ENCODE measurements around the gene ARID4B.
A peak's percentile ranks its signal among the peaks of the same experiment; 100 is the strongest.

ARID4B gene

DNA sequence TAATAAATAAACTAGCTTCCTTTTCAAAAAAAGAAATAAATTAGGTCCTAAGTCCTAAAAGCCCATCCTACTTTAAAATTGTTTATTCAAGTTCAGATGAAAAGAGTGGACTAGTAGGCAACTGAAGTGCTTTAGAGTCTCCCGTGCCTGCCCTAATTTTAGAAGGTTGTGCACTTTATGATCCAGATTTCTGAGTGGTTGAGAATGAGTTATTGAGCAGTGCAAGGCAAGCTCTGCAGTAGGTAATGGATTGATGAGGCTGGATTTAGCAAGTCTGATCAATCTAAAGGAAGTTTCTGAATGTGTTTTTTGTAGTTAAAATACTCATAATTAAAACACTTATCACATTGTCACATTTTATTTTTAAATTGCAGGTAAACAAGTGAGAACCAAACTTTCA lies 13.4 kb upstream of the ARID4B start:
- TF ChIP-seq, protein P1, sequence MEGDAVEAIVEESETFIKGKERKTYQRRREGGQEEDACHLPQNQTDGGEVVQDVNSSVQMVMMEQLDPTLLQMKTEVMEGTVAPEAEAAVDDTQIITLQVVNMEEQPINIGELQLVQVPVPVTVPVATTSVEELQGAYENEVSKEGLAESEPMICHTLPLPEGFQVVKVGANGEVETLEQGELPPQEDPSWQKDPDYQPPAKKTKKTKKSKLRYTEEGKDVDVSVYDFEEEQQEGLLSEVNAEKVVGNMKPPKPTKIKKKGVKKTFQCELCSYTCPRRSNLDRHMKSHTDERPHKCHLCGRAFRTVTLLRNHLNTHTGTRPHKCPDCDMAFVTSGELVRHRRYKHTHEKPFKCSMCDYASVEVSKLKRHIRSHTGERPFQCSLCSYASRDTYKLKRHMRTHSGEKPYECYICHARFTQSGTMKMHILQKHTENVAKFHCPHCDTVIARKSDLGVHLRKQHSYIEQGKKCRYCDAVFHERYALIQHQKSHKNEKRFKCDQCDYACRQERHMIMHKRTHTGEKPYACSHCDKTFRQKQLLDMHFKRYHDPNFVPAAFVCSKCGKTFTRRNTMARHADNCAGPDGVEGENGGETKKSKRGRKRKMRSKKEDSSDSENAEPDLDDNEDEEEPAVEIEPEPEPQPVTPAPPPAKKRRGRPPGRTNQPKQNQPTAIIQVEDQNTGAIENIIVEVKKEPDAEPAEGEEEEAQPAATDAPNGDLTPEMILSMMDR (IDR thresholded peaks at IDR 0.05) = no peak
- H3K4me3 ChIP-seq = no peak overlapping the region
- DNase-seq (ENCODE audit: low spot score) = no peak
- H3K27ac ChIP-seq = no peak overlapping the region

DNA sequence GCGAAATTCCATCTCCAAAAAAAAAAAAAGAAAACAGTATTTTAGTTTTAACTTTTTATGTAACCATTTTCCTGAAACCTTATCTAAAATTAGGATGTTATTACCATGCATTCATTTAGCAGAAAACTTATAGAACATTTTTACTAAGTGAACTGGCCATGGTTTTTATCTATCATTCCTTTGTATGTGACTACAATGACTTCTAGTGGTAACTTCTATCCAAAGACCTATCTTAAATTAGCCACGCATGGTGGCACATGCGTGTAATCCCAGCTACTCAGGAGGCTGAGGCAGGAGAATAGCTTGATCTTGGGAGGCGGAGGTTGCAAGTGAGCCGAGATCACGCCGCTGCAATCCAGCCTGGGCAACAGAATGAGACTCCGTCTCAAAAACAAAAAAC lies 11.8 kb upstream of the ARID4B start:
- Histone ChIP-seq H3K27ac (no peak overlapping the region), H3K4me3 (no peak overlapping the region)
- TF ChIP-seq, protein P1 (IDR thresholded peaks at IDR 0.05) = no peak
- no peak for DNase-seq (ENCODE audit: low spot score)

DNA sequence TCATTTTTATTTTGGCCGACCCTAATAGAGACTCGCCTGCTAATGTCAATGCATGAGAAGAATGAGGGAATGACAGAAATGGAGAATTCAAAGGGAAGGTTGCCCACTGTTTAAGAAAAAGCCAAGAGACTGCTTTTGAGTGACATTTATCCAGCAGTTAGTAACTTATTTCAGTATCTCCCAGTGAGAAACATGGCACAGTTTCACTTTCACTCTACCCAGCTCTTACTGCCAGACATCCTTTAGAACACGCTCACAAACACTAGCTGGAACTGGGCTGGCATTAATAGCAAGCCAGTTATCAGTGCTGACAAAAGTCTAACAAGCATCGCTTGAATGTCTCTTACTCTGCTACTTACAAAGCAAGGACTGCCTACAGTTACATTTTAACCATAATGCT lies 8.9 kb upstream of the ARID4B start:
- no peak overlapping the region for H3K4me3 ChIP-seq
- no peak for DNase-seq (ENCODE audit: low spot score)
- TF ChIP-seq, protein P1 (IDR thresholded peaks at IDR 0.05) = no peak
- no peak overlapping the region for H3K27ac ChIP-seq

DNA sequence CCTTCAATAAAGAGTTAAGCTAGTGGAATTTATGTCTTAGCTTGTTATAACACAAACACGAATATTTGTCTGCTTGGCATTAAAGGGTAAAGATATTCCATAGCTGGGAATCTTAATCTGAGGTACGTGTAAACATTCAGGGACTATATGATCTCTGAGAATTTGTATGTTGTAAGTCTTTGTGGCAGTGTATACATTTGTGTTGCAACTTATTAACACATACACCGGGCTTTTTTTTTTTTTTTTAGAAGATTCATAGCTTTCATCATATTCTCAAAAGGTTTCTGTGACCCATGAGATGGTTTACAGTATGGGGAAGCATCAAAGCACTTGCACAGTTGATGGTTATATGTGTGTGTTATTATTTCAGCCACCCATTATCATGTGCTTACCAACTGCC lies 3.4 kb upstream of the ARID4B start:
- no peak overlapping the region for H3K4me3 ChIP-seq
- DNase-seq (ENCODE audit: low spot score) = no peak
- H3K27ac ChIP-seq = no peak overlapping the region
- TF ChIP-seq, protein P1 (IDR thresholded peaks at IDR 0.05) = no peak

DNA sequence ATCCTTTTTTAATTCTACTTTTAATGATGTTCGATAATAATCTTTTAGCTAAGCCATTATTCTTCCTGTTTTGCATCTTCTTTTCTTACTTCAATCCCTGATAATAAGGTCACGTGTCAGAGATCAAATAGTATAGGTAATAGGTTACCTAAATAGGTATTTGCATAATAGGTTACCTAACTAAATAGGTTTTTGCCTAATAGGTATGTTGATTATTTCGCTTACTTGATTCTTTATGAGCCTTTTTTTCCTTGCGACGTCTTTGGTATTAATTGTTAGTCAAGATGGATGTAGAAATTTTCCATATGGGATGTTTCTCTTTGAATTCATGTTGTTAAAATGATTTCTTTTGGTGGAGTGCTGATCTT lies 2.9 kb upstream of the ARID4B start:
- Histone ChIP-seq H3K27ac (no peak overlapping the region), H3K4me3 (no peak overlapping the region)
- no peak for DNase-seq (ENCODE audit: low spot score)
- TF ChIP-seq, protein P1 (IDR thresholded peaks at IDR 0.05) = no peak

DNA sequence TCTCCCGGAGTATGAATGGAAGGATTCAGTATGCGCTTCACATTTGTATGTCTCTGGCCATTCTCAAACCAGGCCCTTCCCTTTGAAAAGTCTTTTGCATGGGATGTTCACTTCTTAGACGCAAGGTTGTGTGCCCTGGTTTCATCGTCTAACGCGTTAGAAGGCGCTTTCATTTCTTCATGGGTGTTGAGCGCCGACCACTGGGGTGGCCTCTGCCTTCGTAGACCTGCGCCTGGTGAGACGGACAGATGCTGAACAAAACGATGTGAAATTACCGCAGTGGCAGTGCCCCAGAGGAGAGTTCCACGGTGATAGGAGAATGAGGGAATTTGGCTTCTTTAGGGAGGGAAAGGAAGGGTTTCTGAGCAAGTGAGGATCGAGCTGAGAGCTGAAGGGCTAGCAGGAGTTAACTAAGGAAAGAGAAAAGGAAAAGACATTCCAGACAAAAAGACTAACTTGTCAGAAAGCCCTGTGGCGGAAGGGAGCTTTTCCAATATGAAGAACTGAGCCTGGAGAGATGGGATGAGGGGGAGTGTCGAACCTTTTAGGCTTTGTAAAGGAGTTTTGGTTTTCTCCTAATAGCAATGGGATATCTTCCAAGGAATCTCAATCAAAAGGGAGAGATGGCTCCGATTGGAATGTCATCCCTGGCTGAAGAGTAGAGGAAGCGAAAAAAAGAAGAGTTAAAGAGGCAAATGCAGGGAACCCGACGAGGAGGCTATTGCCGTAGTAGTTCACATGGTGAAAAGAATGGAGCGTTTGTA lies 1.3 kb upstream of the ARID4B start:
- Histone ChIP-seq H3K4me3 (peak overlapping the region; percentile 82), H3K27ac (peak overlapping the region; percentile 81 to 98)
- TF ChIP-seq, protein P1 (IDR thresholded peaks at IDR 0.05) = no peak
- peak; percentile 74 for DNase-seq (ENCODE audit: low spot score)

Data from coronary artery (tissue), 2 donors.